MG63 (cell line): ENCODE data around the gene DNAJC8. TPM values are rescaled to one million over a fixed set of nuclear protein-coding genes. Genes with fewer than 3 reads are reported as not detected.
A peak's percentile ranks its signal among the peaks of the same experiment; 100 is the strongest.

ENCODE experiments used
- DNase-seq: peaks from one replicate; pipeline ENCODE4 v3.0.0-alpha.2; 2020
- H3K27me3 ChIP-seq: fragments of 250-450 bp; sonication (Bioruptor Pico); 2 replicates; pipeline ENCODE4 v1.5.1; 2020; ENCODE audit warnings: mild to moderate bottlenecking, moderate library complexity
- H3K36me3 ChIP-seq: fragments of 250-450 bp; sonication (Bioruptor Pico); 2 replicates; pipeline ENCODE4 v1.5.1; 2020; ENCODE audit warnings: mild to moderate bottlenecking, moderate library complexity
- H3K4me3 ChIP-seq: fragments of 250-450 bp; sonication (Bioruptor Pico); 2 replicates; pipeline ENCODE4 v1.5.1; 2020; ENCODE audit warnings: mild to moderate bottlenecking, moderate library complexity
- H3K9me3 ChIP-seq: fragments of 250-450 bp; sonication (Bioruptor Pico); 2 replicates; pipeline ENCODE4 v1.5.1; 2020; ENCODE audit warnings: mild to moderate bottlenecking, moderate library complexity
- total RNA-seq: library from RNA; depleted of rRNA; stranded (reverse); fragments of >200 nt; shearing (Covaris generic); gene quantifications from 2 replicates; pipeline ENCODE4 v1.2.3, GENCODE V29; 2014; ENCODE audit warnings: low replicate concordance; rRNA removed

DNAJC8 gene
- total RNA-seq, 1 experiment from 2014 or later: 115 TPM

DNA sequence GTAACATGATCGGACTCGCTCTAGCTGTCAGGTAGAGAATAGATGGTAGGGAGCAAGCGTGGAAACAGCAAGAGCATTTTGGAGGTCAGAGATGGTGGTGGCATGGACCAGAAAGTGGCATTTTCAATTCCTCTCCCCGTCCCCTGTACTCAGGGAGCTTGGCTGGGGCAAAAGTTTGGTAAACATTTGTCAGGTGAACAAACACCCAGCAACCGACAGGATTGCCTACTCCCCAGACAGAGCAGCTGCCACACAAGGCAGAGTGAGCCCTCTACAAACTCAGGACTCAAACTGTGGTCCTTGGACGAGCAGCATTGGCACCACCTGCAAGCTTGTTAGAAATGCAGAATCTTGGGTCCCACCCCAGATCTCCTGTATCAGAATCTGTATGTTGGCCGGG is 70.7 kb downstream of the DNAJC8 start:
- Histone ChIP-seq H3K9me3 (no peaks in the 10 kb centered on the region), H3K4me3 (no peak overlapping the region), H3K27me3 (no peaks in the 10 kb centered on the region), H3K36me3 (no peaks in the 10 kb centered on the region)
- DNase-seq: no peak

DNA sequence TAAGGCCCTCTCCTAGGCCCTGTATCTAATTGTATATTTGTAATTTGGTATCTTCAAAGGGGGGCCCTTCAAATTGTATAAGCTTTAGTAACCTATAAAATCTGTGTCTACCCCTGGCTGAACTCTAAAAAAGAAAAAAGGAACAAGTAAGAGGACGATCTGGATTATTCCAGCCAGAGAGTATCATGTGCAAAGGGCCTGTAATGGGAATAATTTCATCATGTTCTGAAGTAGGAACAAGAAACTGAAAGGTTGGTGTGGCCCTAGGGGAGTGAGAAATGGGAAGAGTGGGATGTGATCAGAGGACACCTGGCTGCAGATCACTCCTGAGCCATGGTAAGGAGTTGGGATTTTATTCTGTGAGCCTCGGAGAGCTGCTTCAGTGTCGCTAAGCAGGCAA is 71.1 kb downstream of the DNAJC8 start:
- no peak overlapping the region for H3K4me3 ChIP-seq
- no peak for DNase-seq
- no peaks in the 10 kb centered on the region for H3K36me3 ChIP-seq
- H3K9me3 ChIP-seq: no peaks in the 10 kb centered on the region
- H3K27me3 ChIP-seq: no peaks in the 10 kb centered on the region

- peak; percentile 87 for DNase-seq
- H3K36me3 ChIP-seq: no peaks in the 10 kb centered on the region
- no peak overlapping the region for H3K4me3 ChIP-seq
- H3K9me3 ChIP-seq: no peaks in the 10 kb centered on the region
- H3K27me3 ChIP-seq: no peaks in the 10 kb centered on the region
These were observed 72.0 kb downstream of the DNAJC8 start for GRCh38 chr1:28160782-28161266.

- H3K36me3 ChIP-seq: no peaks in the 10 kb centered on the region
- no peak overlapping the region for H3K4me3 ChIP-seq
- no peaks in the 10 kb centered on the region for H3K27me3 ChIP-seq
- no peak for DNase-seq
- H3K9me3 ChIP-seq: no peaks in the 10 kb centered on the region
These were observed 73.1 kb downstream of the DNAJC8 start for GRCh38 chr1:28159680-28160079.

- no peak overlapping the region for H3K4me3 ChIP-seq
- no peak for DNase-seq
- H3K27me3 ChIP-seq: no peaks in the 10 kb centered on the region
- no peaks in the 10 kb centered on the region for H3K9me3 ChIP-seq
- no peaks in the 10 kb centered on the region for H3K36me3 ChIP-seq
These were observed 73.6 kb downstream of the DNAJC8 start for GRCh38 chr1:28159243-28159642.

DNA sequence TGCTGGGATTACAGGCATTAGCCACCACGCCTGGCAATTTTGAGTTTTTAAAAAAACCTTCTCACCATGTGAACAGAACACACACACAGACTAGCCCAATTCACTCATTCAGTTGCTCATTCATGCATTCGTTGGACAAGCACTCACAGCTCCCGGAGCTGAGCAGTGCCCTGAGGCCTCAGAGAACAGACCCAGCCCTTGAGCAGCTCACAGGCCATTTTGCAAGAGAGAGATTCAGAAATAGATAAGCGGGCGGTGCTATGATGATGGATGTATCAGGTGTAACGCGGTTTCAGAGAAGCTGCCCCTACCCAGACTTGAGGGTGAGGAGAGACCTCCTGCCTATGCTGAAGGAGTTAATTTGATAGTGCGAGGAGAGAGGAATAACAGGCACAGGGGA is 74.9 kb downstream of the DNAJC8 start:
- Histone ChIP-seq H3K9me3 (no peaks in the 10 kb centered on the region), H3K36me3 (no peaks in the 10 kb centered on the region), H3K4me3 (no peak overlapping the region), H3K27me3 (no peaks in the 10 kb centered on the region)
- DNase-seq: no peak

GRCh38 chr1:28156821-28157220 is 76.0 kb downstream of the DNAJC8 start:
- peak; percentile 22 for DNase-seq
- Histone ChIP-seq H3K27me3 (no peaks in the 10 kb centered on the region), H3K4me3 (no peak overlapping the region), H3K9me3 (no peaks in the 10 kb centered on the region), H3K36me3 (no peaks in the 10 kb centered on the region)

- Histone ChIP-seq H3K36me3 (no peaks in the 10 kb centered on the region), H3K4me3 (no peak overlapping the region), H3K27me3 (no peaks in the 10 kb centered on the region), H3K9me3 (no peaks in the 10 kb centered on the region)
- no peak for DNase-seq
These were observed 77.2 kb downstream of the DNAJC8 start for GRCh38 chr1:28155628-28156027.

GRCh38 chr1:28154078-28154594 is 78.7 kb downstream of the DNAJC8 start:
- H3K4me3 ChIP-seq: no peak overlapping the region
- no peak for DNase-seq
- H3K27me3 ChIP-seq: no peaks in the 10 kb centered on the region
- no peaks in the 10 kb centered on the region for H3K36me3 ChIP-seq
- no peaks in the 10 kb centered on the region for H3K9me3 ChIP-seq

Other genes with a start within 250 kb of the DNAJC8 start
- gene EYA3, start 144.4 kb downstream of the DNAJC8 start, total RNA-seq: 7.2 and 23.1 TPM in 2 replicates
- 0.49 TPM in 1 of 2 replicates, not detected in the other for gene PTAFR, start 56.3 kb downstream of the DNAJC8 start, total RNA-seq
- gene ATP5IF1, start 3.1 kb upstream of the DNAJC8 start, total RNA-seq: 56.3 and 244 TPM in 2 replicates
- 13.4 and 19.0 TPM in 2 replicates for gene SESN2, start 26.5 kb upstream of the DNAJC8 start, total RNA-seq
- gene MED18, start 96.0 kb upstream of the DNAJC8 start, total RNA-seq: 21.1 and 30.0 TPM in 2 replicates
- 0.07 and 6.9 TPM in 2 replicates for gene PHACTR4, start 136.7 kb upstream of the DNAJC8 start, total RNA-seq